ENCODE data around the gene USP17L18.
"Not testable (repeated sequence)": the region's sequence is repeated elsewhere in the genome, so short reads cannot be mapped to it uniquely, and the experiment has no call there.

DNA sequence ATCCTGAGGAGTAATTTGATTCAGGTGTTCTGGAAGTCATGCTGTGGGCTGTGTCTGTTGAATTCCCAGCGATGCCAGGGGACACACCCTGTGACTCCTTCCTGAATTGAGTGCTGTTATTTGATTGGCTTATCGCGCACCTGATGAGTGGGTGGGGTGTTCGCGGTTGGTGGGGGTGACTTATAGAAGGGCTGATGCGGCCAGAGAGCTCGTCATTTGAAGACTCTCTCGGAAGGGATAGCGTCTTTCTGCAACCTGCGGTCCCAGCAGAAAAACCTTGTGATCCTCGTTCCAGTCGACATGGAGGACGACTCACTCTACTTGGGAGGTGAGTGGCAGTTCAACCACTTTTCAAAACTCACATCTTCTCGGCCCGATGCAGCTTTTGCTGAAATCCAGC is 18.9 kb downstream of the USP17L18 start, which contains the start of gene USP17L22:
- TF ChIP-seq POLR2AphosphoS5 (IDR thresholded peaks at IDR 0.05; ENCODE audit: control insufficient read depth, insufficient read depth, low read depth, low read length); ZBED1 (IDR thresholded peaks at IDR 0.05); ESRRA (IDR thresholded peaks at IDR 0.05; ENCODE audit: borderline replicate concordance, low read depth): not testable (repeated sequence)
- TF ChIP-seq, protein P1, sequence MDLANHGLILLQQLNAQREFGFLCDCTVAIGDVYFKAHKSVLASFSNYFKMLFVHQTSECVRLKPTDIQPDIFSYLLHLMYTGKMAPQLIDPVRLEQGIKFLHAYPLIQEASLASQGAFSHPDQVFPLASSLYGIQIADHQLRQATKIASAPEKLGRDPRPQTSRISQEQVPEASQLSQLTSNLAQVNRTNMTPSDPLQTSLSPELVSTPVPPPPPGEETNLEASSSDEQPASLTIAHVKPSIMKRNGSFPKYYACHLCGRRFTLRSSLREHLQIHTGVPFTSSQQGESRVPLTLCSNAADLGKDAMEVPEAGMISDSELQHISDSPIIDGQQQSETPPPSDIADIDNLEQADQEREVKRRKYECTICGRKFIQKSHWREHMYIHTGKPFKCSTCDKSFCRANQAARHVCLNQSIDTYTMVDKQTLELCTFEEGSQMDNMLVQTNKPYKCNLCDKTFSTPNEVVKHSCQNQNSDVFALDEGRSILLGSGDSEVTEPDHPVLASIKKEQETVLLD (IDR thresholded peaks at IDR 0.05): not testable (repeated sequence)
- TF ChIP-seq, protein P2, sequence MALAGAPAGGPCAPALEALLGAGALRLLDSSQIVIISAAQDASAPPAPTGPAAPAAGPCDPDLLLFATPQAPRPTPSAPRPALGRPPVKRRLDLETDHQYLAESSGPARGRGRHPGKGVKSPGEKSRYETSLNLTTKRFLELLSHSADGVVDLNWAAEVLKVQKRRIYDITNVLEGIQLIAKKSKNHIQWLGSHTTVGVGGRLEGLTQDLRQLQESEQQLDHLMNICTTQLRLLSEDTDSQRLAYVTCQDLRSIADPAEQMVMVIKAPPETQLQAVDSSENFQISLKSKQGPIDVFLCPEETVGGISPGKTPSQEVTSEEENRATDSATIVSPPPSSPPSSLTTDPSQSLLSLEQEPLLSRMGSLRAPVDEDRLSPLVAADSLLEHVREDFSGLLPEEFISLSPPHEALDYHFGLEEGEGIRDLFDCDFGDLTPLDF (CRISPR knock-in tag; IDR thresholded peaks at IDR 0.05): not testable (repeated sequence)

Data from K562 (cell line).